DOHH2 (cell line): ENCODE results near the gene DNAJC11.

Experiments used
- EZH2phosphoT487 ChIP-seq: fragments of 200-600 bp; sonication (generic); IDR thresholded peaks from 2 replicates; pipeline ENCODE4 v1.6.1; 2017; ENCODE audit warnings: borderline replicate concordance, mild to moderate bottlenecking, antibody characterized with exemption, low read length, moderate library complexity, mixed read lengths
- TF ChIP-seq, protein P1 (sequence below): fragments of 200-600 bp; sonication (generic); IDR thresholded peaks from one replicate; pipeline ENCODE4 v1.5.1; 2014; ENCODE audit warnings: antibody characterized with exemption, mild to moderate bottlenecking, low read depth, low read length; ENCODE audit not compliant: poor library complexity, severe bottlenecking

DNA sequence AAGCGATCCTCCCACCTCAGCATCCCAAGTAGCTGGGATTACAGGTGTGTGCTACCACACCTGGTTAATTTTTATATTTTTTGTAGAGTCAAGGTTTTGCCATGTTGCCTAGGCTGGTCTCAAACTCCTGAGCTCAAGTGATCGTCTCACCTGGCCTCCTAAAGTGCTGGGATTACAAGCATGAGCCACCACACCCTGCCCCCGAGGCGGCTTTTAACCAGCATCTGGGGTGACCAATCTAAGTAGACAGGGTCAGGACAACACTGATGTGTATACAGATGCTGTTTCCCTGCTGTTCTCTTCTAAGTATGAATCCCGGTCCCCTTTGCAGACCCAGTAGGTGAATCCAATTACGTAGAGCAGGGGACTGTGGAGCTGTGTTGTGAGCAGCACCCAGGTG is 53.1 kb downstream of the DNAJC11 start:
- TF ChIP-seq, protein P1, sequence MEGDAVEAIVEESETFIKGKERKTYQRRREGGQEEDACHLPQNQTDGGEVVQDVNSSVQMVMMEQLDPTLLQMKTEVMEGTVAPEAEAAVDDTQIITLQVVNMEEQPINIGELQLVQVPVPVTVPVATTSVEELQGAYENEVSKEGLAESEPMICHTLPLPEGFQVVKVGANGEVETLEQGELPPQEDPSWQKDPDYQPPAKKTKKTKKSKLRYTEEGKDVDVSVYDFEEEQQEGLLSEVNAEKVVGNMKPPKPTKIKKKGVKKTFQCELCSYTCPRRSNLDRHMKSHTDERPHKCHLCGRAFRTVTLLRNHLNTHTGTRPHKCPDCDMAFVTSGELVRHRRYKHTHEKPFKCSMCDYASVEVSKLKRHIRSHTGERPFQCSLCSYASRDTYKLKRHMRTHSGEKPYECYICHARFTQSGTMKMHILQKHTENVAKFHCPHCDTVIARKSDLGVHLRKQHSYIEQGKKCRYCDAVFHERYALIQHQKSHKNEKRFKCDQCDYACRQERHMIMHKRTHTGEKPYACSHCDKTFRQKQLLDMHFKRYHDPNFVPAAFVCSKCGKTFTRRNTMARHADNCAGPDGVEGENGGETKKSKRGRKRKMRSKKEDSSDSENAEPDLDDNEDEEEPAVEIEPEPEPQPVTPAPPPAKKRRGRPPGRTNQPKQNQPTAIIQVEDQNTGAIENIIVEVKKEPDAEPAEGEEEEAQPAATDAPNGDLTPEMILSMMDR, result no peak
- no peak for TF ChIP-seq EZH2phosphoT487
